ENCODE data around the gene DYNC1LI1. TPM values are rescaled to one million over a fixed set of nuclear protein-coding genes. Genes with fewer than 3 reads are reported as not detected.
A peak's percentile ranks its signal among the peaks of the same experiment; 100 is the strongest.

Gene DYNC1LI1
- total RNA-seq, 1 donor from 2014 or later: 81.7 TPM

GRCh38 chr3:32569540-32570420 lies 878 bp downstream of the DYNC1LI1 start:
- no peak for TF ChIP-seq CTCF (IDR thresholded peaks at IDR 0.05; ENCODE audit: unreplicated experiment)
- peak; percentile 67 for DNase-seq (ENCODE audit: low spot score)
- Mint-ChIP-seq H3K9me3 (ENCODE audit: unreplicated experiment) (no peaks in the 10 kb centered on the region), H3K36me3 (ENCODE audit: low read depth, unreplicated experiment) (peaks cover 1% of the 10 kb centered on the region), H3K4me3 (ENCODE audit: unreplicated experiment) (peak overlapping the region; percentile 98), H3K4me1 (ENCODE audit: unreplicated experiment) (peaks cover 30% of the 10 kb centered on the region), H3K27me3 (ENCODE audit: unreplicated experiment) (peaks cover 8% of the 10 kb centered on the region), H3K27ac (ENCODE audit: unreplicated experiment) (peak overlapping the region; percentile 81)

DNA sequence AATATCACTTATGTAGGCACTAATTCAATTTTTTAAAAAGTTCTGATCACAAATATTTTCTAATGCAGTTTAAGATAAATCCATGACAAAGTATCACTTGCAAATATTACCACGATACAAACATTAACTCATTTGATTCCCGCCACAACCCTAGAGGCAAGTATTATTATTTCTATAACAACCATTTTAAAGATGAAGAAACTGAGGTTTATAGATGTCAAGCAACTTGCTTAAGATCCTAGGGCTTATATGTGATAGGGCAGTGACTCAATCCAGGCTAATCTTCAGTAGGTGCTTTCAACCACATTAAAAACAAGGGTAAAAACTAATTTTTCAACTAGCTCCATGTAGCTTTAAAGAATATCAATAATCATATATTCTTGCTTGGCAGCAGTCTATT lies 1.7 kb downstream of the DYNC1LI1 start:
- H3K36me3 Mint-ChIP-seq (ENCODE audit: low read depth, unreplicated experiment): peaks cover 5% of the 10 kb centered on the region
- no peak overlapping the region for H3K27ac Mint-ChIP-seq (ENCODE audit: unreplicated experiment)
- no peaks in the 10 kb centered on the region for H3K9me3 Mint-ChIP-seq (ENCODE audit: unreplicated experiment)
- peaks cover 8% of the 10 kb centered on the region for H3K27me3 Mint-ChIP-seq (ENCODE audit: unreplicated experiment)
- no peak for TF ChIP-seq CTCF (IDR thresholded peaks at IDR 0.05; ENCODE audit: unreplicated experiment)
- peaks cover 31% of the 10 kb centered on the region for H3K4me1 Mint-ChIP-seq (ENCODE audit: unreplicated experiment)
- peak overlapping the region; percentile 98 for H3K4me3 Mint-ChIP-seq (ENCODE audit: unreplicated experiment)
- no peak for DNase-seq (ENCODE audit: low spot score)

GRCh38 chr3:32564195-32564594 lies 6.5 kb downstream of the DYNC1LI1 start:
- Mint-ChIP-seq H3K36me3 (ENCODE audit: low read depth, unreplicated experiment) (peaks cover 9% of the 10 kb centered on the region), H3K9me3 (ENCODE audit: unreplicated experiment) (no peaks in the 10 kb centered on the region), H3K4me1 (ENCODE audit: unreplicated experiment) (peaks cover 9% of the 10 kb centered on the region), H3K27ac (ENCODE audit: unreplicated experiment) (no peak overlapping the region), H3K27me3 (ENCODE audit: unreplicated experiment) (no peaks in the 10 kb centered on the region), H3K4me3 (ENCODE audit: unreplicated experiment) (no peak overlapping the region)
- TF ChIP-seq CTCF (IDR thresholded peaks at IDR 0.05; ENCODE audit: unreplicated experiment): no peak
- DNase-seq (ENCODE audit: low spot score): no peak

- Mint-ChIP-seq H3K9me3 (ENCODE audit: unreplicated experiment) (no peaks in the 10 kb centered on the region), H3K4me1 (ENCODE audit: unreplicated experiment) (peaks cover 5% of the 10 kb centered on the region), H3K36me3 (ENCODE audit: low read depth, unreplicated experiment) (peaks cover 9% of the 10 kb centered on the region), H3K27me3 (ENCODE audit: unreplicated experiment) (no peaks in the 10 kb centered on the region), H3K27ac (ENCODE audit: unreplicated experiment) (no peak overlapping the region), H3K4me3 (ENCODE audit: unreplicated experiment) (no peak overlapping the region)
- no peak for DNase-seq (ENCODE audit: low spot score)
- TF ChIP-seq CTCF (IDR thresholded peaks at IDR 0.05; ENCODE audit: unreplicated experiment): no peak
Measured at GRCh38 chr3:32562640-32563039, 8.0 kb downstream of the DYNC1LI1 start.

GRCh38 chr3:32557640-32558352 lies 12.9 kb downstream of the DYNC1LI1 start:
- peaks cover 9% of the 10 kb centered on the region for H3K4me1 Mint-ChIP-seq (ENCODE audit: unreplicated experiment)
- no peaks in the 10 kb centered on the region for H3K27me3 Mint-ChIP-seq (ENCODE audit: unreplicated experiment)
- no peak for DNase-seq (ENCODE audit: low spot score)

More at GRCh38 chr3:32557640-32558352, 12.9 kb downstream of the DYNC1LI1 start:
- TF ChIP-seq CTCF (IDR thresholded peaks at IDR 0.05; ENCODE audit: unreplicated experiment): no peak
- Mint-ChIP-seq H3K27ac (ENCODE audit: unreplicated experiment) (no peak overlapping the region), H3K36me3 (ENCODE audit: low read depth, unreplicated experiment) (peaks cover 3% of the 10 kb centered on the region), H3K4me3 (ENCODE audit: unreplicated experiment) (no peak overlapping the region), H3K9me3 (ENCODE audit: unreplicated experiment) (no peaks in the 10 kb centered on the region)

All from endothelial cell (in vitro differentiated cells).